GM18951 (cell line): ENCODE measurements around the gene SMARCB1.

Source experiments
- POLR2A ChIP-seq: IDR thresholded peaks from 4 replicates; pipeline ENCODE4 v1.6.1; 2011; ENCODE audit warnings: mild to moderate bottlenecking; ENCODE audit not compliant: insufficient read length, insufficient read depth; ENCODE audit errors: extremely low read depth
- in situ Hi-C: fragments of 300-500 bp; cut with MboI; formaldehyde crosslinking; loops from one replicate; pipeline ENCODE4 v1.12.0; 2022; ENCODE audit warnings: low sequenced_read_pairs, mixed read lengths, inconsistent platforms; ENCODE audit not compliant: unreplicated experiment

SMARCB1 gene

DNA sequence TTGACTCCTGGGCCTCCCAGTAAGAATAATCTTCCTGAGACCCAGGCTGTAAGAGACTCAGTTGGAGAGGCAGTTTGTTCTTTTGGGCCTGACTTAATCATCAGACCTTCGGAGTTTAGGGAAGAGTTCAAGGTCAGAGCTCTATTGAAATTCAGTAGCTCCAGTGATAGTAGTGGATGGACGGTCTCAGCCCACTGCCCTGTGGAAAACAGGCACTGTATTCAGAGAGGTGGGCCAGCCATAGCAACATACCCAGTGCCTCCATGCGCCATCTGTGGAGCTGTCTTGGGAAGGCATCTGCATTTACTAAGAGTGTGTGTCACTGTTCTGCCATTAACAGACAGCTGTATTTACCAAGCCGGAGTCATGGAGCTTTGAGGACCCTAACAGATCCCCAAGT, 2.9 kb downstream of the SMARCB1 start:
- in situ Hi-C loops, result no loop called here
- no peak for TF ChIP-seq POLR2A

DNA sequence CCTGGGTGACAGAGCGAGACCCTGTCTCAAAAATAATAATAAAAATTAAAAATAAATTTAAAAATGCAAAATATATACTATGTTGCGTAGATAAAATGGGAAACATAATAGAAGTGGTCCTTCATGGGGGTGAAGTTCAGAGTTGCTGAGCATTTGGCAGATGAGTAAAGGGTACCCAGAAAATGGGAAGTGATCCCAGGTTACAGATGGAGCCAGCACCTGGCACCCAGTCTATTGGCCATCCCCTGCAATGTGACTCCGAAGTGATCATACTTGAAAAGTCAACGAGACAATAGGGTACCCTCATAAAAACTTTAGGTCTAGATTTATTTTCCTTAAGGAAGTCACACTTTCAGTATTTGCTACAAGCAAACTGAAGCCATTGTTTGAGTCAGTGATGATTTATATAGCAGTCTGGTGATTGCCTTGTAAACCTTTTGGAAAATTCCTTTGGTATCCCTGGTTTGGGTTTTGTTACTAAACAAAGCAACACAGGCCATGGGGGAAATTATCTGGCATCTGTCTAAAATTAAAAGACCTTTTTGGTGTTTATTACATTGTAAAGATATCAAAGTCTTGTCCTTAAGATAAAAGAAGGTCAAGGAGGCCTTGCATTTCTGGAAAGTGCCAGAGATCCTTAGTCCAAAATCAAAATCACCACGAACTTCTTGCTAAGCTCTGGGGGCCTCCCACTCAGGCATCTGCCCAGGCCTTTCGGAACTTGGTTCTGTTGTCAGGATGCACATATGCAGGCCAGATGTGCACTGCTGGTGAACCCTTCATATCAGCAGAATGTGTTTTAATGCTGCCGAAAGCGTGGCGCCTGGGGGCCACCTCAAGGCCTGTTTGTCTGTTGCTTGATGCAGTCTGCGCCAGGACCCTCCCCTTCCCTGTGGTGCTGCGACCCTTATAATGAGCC, 4.3 kb downstream of the SMARCB1 start:
- TF ChIP-seq POLR2A, result no peak
- in situ Hi-C loops, result no loop called here

DNA sequence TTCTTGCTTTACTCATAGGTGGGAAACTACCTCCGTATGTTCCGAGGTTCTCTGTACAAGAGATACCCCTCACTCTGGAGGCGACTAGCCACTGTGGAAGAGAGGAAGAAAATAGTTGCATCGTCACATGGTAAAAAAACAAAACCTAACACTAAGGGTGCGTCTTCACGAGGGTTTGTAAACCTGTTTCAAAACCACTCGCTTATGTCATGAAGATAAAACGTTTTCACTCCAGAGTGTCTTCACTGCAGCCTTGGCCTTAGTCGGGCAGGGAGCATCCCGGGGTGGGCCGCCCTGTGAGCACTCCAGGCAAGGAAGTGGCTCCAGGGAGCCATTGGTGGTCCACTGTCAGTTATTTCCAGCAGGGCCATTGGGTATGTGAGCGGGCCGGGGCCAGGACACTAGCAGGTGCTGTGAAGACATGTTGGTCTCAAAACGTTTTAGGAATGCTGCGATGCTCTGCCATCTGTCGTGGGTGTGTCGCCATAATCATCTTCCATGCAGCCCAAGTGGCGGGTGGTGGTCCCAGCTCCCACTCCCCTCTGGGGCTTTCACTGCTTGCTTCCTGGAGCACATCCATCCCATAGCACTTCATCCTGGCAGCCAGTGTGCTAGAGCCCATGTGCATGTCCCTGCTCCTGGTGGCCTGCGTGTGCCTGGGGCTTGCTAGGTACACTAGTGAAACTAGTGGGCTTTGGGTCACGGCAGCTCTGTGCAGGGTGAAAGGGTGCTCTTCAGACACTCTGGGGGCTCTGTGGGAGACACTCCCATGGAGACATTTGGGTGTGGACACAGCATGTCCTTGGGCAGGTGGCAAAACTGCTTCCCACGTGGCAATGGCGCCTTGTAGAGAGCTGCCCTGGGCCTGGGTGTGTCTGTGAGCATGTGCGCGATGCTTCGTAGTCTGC, 5.2 kb downstream of the SMARCB1 start:
- in situ Hi-C loops, result no loop called here
- no peak for TF ChIP-seq POLR2A

DNA sequence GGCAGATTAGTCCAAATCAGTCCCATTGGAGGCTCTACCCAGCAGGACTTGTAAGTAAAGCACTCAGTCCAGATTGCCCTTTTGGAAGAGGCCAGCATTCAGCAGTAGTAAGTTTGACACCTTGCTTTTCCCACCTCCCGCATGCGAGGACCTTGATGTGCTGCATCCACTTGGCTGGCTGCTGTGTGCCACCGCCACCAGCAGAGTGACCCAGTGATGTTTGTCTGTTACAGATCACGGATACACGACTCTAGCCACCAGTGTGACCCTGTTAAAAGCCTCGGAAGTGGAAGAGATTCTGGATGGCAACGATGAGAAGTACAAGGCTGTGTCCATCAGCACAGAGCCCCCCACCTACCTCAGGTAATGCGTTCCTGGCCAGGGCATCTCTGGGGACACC, 6.6 kb downstream of the SMARCB1 start:
- no peak for TF ChIP-seq POLR2A
- in situ Hi-C loops, result no loop called here

DNA sequence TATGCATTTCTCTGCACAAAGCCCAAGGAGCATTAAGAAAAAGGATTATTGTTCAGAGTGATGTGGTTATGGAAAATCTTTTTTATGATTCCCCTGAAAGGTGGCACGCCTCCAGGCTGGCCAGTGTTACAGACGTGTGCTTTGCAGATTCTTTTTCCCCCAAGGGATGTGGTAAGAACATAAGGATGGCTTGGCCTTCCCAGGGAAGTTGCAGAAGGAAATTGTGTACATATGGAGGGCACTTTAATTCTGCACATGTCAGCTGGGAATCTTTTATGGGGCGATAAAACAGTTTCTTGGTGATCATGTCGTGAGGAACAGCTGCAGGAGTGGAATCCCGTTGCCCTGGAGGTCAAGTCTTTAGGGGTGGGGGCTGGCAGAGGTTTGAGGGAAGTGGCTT, 9.7 kb downstream of the SMARCB1 start:
- TF ChIP-seq POLR2A, result no peak
- in situ Hi-C loops, result no loop called here

DNA sequence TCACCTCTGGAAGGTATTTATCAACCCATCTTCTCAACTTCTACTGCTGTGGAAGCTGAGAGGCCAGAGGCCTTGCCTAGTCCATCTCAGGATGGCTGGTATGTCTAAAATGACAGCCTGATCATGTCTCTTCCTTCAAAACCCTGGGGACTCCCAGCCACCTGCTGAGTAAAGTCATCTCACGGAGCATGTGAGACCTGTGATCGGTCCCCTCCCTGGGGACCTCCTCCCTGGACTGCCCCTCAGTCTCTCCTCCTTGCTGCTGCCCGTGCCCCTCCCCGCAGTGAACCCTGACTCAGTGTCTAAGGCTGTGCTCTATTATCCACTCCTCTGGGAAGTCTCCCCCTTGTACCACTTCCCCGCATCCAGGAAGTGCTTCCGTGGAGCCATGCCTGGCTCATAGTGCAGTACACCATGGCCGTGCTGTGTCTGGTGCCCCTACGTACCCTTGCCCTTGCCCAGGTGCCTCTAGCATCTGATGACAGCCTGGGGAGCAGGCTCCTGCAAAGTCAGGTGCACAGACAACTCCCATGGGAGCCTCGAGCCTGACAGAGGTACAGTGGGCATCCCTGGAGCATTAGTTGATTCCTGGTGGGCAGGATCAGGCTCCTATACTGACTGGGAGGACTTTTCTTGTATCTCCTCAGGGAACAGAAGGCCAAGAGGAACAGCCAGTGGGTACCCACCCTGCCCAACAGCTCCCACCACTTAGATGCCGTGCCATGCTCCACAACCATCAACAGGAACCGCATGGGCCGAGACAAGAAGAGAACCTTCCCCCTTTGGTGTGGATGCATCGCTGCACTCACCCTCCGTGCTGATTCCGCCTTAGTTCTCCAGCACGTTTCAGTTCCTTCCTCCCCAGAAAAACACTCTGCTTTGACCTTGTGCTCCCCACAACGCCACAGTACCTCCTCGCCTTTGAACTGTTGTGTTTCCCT, 13.8 kb downstream of the SMARCB1 start:
- TF ChIP-seq POLR2A, result no peak
- in situ Hi-C loops, result no loop called here

DNA sequence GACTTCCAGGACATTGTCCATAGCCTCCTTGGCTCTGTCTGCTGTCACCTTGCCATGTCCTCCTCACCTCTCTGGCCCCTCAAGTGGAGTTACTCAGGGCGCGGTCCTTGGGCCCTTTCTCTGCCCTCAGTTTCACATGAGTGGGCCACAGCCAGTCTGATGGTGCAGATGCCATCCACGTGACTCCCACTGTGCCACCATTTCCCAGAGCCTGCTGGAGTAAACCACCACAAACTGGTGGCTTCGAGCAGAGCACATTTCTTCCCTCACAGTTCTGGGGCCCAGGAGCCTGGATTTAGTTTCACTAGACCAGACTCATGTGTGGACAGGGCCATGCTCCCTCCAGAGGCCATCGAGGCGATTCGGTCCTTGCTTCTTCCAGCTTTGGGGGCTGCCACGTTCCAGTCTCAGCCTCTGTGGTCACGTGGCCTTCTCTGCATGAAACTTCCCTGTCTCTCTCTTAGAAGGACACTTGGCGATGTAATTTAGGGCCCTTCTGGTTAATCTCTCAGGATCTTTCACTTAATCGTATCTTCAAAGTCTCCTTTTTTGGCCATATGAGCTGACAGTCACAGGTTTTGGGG, 14.6 kb downstream of the SMARCB1 start:
- TF ChIP-seq POLR2A, result no peak
- in situ Hi-C loops, result no loop called here

DNA sequence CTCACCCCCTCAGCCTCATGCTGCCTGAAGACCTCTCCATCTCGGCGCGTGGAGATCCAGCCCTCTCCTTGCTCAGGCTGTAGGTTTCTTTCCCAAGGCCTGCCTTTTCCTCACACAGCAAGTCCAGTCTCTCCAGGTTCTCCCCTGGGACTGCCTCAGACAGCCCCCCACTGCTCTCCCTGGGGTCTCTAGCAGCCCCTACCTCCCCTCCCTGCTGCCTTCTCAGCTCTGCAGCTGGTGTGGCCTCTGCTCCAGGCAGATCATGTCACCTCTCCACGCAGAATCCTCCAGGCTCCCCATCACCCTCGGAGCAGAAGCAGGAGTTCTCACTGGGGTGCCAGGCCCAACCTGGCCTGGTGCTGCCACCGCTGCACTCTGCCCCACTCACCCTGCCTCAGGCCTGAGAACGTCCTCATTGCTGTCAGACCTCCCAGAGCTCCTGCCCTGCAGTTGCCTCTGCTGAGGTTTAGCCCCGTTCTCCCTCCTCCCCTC, 15.2 kb downstream of the SMARCB1 start:
- TF ChIP-seq POLR2A, result no peak
- in situ Hi-C loops, result no loop called here

DNA sequence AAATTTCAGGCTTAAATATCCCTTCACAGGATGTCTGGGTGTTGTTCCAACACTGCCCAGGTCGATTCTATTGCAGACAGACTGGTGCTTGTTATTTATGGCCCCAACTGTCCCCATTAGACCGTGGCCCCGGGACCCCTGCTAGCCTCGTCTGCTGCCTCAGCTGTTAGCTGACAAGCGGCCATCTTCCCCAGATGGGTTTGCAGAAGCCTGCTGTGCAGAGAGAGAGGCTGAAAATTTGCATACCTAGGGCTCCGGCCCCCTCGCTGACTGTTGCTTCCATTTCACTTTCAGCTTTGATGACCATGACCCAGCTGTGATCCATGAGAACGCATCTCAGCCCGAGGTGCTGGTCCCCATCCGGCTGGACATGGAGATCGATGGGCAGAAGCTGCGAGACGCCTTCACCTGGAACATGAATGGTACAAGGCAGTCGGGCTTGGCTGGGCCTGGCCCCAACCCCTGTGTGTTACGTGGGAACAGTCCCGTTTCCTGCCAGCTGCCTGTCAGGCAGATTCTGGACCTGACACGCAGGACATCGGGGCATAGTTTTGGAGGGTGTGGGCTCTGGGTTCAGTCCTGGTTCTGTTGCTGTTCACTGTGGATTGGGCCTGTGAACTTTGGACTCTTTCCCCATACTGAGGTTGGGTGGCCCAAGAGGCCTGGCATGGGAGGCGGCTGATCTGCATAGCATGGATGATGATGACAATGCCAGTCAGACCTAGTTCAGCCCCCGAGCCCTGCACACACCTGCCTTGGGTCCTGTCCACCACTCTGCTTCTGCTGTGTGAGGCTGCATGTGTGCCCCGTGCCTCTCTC, 16.4 kb downstream of the SMARCB1 start:
- in situ Hi-C loops, result no loop called here
- TF ChIP-seq POLR2A, result peak; percentile 55

DNA sequence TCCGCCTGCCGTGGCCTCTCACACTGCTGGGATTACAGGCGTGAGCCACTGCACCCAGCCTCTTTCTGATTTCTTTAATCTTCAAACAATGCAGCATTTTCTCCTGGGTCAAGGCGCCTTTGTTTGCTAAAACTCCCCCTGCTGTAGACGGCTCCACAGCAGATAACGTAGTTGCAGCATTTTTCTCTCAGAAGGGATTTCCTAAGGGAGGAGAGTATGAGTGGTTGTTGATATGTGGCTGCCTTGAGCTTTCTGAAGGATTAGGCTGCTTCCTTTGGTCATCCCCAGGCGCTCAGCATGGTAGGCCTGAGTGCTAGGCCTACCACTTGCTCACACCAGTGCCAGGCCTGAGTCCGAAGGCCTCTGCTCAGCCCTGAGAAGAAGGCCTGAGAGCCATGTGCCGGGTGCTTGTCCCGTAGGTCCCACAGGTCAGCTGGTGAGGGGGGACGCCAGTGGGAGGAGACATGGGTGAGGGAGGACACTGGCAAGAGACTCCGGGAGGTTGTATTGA, 18.1 kb downstream of the SMARCB1 start:
- in situ Hi-C loops, result no loop called here
- no peak for TF ChIP-seq POLR2A

DNA sequence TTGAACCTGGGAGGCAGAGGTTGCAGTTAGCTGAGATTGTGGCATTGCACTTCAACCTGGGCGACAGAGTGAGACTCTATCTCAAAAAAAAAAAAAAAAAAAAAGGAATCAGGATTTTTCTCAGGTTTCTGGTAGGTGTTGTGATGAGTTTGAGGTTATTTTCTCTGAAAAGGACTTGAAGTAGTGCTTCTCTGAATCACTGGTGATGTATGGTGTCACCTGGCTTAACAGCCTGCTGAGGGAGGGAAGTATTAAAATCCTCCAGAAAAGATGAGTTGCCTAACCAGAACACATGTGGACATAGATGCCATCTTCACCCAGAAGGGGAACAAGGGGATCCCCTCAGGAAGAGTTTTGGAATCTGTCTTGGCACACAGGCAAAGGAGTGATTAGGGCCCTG, 20.1 kb downstream of the SMARCB1 start:
- in situ Hi-C loops, result no loop called here
- no peak for TF ChIP-seq POLR2A
